OCI-LY1 (cell line): ENCODE data around the gene VOPP1.

ENCODE experiments used
- EZH2 ChIP-seq: fragments of 200-600 bp; sonication (generic), shearing (Covaris generic); IDR thresholded peaks from 2 replicates; pipeline ENCODE4 v1.8.0; 2017; ENCODE audit warnings: borderline replicate concordance, mixed run types, mild to moderate bottlenecking, antibody characterized with exemption, low read length, moderate library complexity, mixed read lengths
- TF ChIP-seq, protein P1 (sequence below): fragments of 200-600 bp; sonication (generic), shearing (Covaris generic); IDR thresholded peaks from 2 replicates; pipeline ENCODE4 v1.5.1; 2017; ENCODE audit warnings: mild to moderate bottlenecking, antibody characterized with exemption, low read length, moderate library complexity, mixed read lengths

DNA sequence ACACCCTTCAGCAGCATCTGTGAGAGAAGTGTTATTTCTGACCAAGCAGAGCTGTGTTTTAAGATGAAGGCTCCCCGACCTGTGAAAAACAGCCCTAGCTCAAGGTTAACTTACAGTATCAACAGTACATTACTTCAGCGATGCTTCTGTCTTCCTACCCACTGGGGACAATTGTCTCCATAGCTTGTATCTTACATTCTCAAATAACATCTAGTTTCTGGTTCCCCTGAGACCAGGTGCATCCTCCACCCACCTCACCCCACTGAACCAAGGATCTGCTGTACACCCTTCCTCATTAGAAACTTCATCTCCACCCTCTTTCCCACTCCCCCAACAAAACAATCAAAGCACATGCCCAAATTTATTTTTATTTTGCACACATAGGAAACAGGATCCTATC is 102.0 kb downstream of the VOPP1 start:
- TF ChIP-seq, protein P1, sequence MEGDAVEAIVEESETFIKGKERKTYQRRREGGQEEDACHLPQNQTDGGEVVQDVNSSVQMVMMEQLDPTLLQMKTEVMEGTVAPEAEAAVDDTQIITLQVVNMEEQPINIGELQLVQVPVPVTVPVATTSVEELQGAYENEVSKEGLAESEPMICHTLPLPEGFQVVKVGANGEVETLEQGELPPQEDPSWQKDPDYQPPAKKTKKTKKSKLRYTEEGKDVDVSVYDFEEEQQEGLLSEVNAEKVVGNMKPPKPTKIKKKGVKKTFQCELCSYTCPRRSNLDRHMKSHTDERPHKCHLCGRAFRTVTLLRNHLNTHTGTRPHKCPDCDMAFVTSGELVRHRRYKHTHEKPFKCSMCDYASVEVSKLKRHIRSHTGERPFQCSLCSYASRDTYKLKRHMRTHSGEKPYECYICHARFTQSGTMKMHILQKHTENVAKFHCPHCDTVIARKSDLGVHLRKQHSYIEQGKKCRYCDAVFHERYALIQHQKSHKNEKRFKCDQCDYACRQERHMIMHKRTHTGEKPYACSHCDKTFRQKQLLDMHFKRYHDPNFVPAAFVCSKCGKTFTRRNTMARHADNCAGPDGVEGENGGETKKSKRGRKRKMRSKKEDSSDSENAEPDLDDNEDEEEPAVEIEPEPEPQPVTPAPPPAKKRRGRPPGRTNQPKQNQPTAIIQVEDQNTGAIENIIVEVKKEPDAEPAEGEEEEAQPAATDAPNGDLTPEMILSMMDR: no peak
- TF ChIP-seq EZH2: no peak
